Activated gamma-delta T cell treated with anti-CD3 and anti-CD28 coated beads, Interleukin-2, amount 50 U/mL, for 16 hours (primary cell): ENCODE data around the gene CDCP1.

ENCODE experiments used
- DNase-seq: peaks from one replicate; pipeline ENCODE4 v3.0.0-alpha.2; 2020; ENCODE audit warnings: low read depth

Gene CDCP1, protein sequence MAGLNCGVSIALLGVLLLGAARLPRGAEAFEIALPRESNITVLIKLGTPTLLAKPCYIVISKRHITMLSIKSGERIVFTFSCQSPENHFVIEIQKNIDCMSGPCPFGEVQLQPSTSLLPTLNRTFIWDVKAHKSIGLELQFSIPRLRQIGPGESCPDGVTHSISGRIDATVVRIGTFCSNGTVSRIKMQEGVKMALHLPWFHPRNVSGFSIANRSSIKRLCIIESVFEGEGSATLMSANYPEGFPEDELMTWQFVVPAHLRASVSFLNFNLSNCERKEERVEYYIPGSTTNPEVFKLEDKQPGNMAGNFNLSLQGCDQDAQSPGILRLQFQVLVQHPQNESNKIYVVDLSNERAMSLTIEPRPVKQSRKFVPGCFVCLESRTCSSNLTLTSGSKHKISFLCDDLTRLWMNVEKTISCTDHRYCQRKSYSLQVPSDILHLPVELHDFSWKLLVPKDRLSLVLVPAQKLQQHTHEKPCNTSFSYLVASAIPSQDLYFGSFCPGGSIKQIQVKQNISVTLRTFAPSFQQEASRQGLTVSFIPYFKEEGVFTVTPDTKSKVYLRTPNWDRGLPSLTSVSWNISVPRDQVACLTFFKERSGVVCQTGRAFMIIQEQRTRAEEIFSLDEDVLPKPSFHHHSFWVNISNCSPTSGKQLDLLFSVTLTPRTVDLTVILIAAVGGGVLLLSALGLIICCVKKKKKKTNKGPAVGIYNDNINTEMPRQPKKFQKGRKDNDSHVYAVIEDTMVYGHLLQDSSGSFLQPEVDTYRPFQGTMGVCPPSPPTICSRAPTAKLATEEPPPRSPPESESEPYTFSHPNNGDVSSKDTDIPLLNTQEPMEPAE

DNA sequence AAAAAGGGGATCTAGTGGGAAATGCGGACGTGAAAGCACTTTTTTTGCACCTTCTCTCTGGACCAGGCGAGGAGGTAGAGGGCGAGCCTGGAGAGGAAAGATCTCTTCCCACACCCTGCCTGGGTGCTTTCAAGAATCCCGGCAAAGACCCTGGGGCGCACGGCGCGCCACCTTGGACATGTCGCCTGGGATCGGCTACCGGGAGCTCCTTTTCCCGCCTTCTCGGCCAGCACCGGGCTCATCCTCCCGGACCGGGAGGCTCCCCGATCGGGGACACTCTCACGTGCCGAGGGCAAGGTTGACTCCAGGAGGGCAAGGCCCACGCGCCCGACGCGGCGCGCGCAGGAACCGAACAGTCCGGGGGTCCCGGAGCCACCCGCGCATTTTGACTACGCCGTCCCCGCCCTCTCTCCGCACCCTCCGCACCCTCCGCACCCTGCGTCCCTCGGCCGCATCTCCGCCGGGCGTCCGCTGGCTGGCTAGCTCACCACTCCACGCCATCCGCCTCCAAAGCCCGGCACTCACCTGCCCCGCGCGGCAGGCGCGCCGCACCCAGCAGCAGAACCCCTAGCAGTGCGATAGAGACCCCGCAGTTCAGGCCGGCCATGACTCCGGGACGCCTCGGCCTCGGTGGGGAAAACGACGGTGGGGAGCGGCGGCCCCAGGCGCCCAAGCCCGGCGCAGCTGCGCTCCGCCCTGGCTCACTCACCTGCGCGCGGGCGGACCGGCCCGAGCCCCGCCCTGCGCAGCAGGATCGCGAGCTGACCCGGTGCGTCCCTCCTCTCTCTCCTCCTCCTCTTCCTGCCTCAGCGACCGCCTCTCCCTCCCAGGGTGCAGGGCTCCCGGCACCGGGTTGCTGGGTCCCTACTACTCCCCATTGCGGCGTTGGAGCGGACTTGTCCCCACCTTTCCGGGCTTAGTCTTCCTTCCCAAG, at the start of gene CDCP1:
CDCP1 (minus strand) TSS at position 698 of the 934 bp plus-strand sequence; CDS start at position 607, 91 bp downstream.
- no peak for DNase-seq

GRCh38 chr3:45194791-45195190, 48.6 kb upstream of the CDCP1 start:
- DNase-seq, result no peak

GRCh38 chr3:45191924-45192417, 45.8 kb upstream of the CDCP1 start:
- no peak for DNase-seq

DNA sequence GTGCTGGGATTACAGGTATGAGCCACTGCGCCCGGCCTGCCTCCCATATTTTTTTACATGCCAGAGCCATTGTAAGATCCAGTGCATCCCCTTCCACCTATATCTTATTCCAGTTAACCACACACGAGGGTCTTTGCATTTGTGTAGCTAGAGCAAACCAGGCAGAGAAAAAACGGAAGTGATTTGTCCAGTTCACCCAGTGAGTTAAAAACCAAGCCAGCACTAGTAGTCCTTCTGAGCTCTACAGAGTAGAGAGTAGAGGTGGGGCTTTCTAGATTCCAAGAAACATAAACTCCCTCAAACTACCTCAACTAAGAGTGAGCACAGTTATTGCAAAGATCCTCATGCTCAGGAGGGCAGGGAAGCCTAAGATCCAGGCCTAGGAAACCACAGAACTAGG, 45.2 kb upstream of the CDCP1 start:
- DNase-seq, result no peak

GRCh38 chr3:45188719-45189659, 42.8 kb upstream of the CDCP1 start:
- no peak for DNase-seq

GRCh38 chr3:45187694-45188141, 41.5 kb upstream of the CDCP1 start:
- no peak for DNase-seq

DNA sequence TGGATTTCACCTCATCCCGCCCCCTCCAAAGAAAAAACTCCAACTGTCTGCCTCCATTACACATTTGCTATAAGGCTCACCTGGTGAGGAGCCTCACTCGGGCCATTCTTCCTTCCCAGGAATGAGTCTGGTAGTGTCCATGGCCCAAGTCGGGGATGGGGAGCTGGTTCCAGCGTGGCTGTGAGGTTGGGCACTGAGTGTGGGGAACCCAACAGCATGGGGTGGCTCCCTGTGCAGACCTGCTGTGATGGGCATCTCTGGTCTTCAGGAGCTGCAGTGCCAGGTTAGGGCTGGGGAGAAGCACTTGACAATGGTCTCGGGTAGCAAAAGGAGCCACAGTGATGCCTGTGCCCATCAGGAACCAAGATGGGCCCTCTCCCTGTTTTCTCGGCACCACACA, 40.7 kb upstream of the CDCP1 start:
- no peak for DNase-seq

- no peak for DNase-seq
Observed at GRCh38 chr3:45185461-45185860, 39.3 kb upstream of the CDCP1 start.

DNA sequence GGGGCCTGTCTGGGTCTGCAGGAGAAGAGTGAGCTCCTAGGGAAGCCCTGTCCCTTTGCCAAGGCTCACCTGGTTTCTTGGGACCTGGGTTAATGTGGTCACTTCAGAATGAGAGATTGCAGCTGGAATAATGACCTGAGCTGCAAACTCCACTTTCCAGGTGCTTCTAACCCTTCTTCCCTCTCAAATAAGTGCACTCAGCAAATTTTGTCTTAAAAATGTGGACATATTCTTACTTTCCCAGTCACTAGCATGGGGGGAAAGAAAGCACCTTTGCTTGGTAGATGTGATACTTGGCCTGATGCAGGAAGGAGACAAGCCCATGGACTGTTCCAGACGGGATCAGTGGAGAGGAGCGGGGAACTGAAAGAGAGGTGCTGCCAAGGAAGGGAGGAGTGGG, 38.9 kb upstream of the CDCP1 start:
- DNase-seq, result no peak

DNA sequence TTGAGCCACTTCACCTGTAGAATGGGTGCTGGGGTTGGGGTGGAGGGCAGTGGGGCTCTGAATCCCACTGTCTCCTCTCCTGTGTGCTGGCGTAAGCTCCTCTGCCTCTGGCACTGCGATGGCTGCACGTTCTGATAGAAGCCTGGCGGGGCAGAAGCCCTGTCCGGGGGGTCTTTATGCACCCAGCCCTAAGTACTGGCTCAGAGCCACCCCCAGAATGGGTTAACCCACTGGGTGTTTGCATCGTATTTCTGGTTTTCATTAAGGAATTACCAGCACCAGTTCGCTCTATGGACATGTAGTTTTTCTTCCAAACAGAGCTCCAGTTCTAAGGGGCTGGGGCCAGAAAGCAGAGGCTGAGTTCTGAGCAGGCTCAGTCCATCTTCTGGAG, 37.7 kb upstream of the CDCP1 start:
- no peak for DNase-seq

DNA sequence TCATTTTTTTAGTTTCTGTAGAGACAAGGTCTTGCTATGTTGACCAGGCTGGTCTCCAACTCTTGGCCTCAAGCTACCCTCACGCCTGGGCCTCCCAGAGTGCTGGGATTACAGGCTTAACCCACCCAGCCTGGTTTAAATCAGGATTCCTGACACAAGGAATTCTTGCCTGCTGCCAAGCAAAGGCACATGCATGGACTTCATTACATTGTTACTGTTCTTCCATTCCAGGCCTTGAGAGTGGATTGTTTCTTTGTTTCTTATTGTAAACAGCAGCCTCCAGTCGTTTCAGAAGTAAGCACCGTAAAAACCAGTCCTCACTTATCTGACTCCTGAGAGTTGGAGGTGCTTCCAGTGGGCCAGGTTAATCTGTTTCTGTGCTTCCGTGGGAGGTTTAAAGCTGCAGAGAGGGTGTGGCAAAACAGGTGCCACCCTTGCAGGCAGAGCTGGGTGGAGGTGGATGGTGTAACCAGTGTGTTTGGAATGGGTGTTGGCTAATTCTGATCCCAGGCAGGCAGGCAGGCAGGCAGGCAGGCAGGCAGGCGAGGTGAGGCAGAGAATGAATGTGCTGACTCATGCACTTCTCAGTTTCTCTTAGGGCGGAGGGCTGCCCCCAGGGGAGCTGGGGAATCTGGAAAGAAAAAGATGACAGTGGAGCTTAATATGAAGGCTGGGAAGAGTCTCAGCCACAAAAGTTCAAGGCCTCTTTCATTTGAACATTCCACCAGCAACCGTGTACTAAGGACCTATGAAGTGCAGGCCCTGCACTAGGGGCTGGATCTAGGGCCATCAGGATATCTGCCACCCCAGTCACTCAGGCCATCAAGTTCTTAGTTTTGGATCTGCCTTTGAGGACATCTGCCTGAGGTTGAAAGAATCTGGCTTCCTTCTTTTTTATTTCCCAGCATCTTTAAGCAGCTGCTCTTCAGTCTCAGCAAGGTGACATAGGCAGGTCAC, 37.0 kb upstream of the CDCP1 start:
- DNase-seq, result no peak

GRCh38 chr3:45181496-45181895, 35.3 kb upstream of the CDCP1 start:
- DNase-seq, result no peak

- DNase-seq, result no peak
Observed at GRCh38 chr3:45180899-45181298, 34.7 kb upstream of the CDCP1 start.

DNA sequence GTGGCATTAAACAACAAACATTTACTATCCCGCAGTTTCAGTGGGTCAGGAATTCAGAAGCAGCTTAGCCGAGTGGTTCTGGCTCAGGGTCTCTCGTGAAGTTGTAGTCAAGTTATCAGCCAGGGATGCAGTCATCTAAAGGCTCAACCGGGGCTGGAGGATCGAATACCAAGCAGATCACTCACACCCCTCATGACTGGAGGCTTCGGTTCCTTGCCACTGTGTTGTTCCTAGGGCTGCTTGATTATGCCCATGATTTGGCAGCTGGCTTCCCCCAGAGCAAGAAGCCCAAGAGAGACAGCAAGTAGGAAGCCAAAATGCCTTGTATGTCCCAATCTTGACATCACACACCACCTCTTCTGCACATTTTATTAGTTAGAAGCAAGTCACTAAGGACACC, 33.9 kb upstream of the CDCP1 start:
- no peak for DNase-seq

DNA sequence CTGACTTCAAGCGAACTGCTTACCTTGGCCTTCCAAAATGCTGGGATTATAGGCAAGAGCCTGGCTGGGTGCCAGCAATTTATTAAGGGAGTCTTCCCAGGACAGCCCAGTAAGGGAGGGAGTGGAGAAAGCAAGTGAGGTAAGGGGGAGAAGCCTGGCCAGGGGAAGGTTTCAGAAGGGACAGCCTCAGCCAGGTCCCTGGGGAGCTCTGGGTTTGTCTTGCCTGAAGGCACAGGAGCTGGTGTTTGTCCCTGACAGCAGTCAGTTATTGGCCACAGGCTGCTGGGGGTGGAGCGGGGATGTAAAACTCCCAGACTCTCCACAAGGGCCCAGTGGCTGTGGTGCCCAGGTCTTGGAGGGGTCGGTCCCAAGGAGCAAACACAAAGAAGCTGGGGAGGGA, 33.0 kb upstream of the CDCP1 start:
- no peak for DNase-seq

DNA sequence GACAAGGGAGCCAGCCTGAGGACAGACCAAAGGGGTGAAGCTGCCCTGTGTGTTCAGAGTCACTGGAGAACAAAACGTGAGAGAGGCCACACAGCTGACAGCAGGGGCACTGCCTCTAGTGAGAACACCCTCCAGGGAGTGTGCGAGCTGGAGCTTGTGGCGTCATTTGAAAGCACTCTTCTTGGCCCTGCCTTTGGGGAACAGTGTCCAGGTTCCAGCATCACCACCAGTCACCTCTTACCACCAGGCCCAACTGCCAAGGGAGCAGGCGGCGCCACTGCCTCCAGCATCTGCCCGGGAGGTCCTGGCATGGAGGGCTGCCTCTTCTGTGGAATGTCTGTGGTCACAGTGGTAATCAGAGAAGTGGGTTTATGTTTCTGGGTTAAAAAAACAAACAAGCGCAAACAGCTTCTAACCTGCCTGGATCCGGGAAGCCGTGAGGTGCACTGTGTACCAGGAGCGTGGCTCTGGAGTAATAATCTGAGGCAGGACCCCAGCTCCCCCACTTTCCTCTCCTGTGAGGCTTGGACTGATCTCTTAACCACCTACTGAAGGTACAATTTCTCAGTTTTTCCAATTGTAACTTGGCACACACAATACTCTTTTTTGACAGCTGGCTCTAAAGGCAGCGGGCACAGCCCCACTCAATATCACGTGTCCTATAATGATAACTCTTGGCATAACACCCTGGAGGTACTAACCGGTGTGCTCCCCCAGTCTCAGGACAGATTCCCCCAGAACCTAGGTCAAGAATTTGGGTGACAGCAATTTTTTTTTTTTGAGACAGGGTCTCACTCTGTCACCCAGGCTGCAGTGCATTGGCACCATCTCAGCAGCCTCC, 32.2 kb upstream of the CDCP1 start:
- DNase-seq, result no peak

- DNase-seq, result no peak
Observed at GRCh38 chr3:45176912-45177311, 30.7 kb upstream of the CDCP1 start.

DNA sequence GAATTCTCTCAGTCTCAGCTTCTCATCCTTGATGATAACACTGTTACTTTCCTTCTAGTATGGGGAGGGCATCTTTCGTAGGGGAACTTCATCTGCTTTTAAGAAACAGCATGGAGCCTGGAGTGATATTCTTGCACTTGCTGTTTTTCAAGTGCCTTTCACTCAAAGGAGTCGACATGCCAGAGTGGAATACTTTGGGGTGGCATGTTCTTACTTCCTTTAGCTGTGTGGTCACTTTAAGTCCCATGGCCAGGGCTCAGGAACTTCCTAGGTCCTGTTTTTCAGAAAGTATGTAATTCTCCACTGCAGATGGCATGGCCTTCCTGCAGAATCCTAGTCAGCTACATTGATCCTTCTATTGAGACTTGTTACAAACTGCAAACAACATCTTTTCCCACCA, 28.1 kb upstream of the CDCP1 start:
- DNase-seq, result no peak

GRCh38 chr3:45173776-45174175, 27.6 kb upstream of the CDCP1 start:
- no peak for DNase-seq
